ENCODE data around the gene EPN2.
"Not testable (repeated sequence)": the region's sequence is repeated elsewhere in the genome, so short reads cannot be mapped to it uniquely, and the experiment has no call there.

The EPN2 gene

GRCh38 chr17:19275457-19276127 lies 38.4 kb downstream of the EPN2 start:
- DNase-seq (ENCODE audit: low spot score): no peak
- Histone ChIP-seq H3K9ac (ENCODE audit: low read depth, low read length, poor library complexity) (no peak overlapping the region), H2BK5ac (ENCODE audit: low read length) (no peak overlapping the region), H2AK5ac (ENCODE audit: low read depth, low read length) (no peak overlapping the region), H2BK15ac (ENCODE audit: low read length) (no peak overlapping the region), H3K4me2 (ENCODE audit: insufficient read depth, low read length, poor library complexity, severe bottlenecking) (no peak overlapping the region), H3K4ac (ENCODE audit: low read length) (no peak overlapping the region), H2BK12ac (ENCODE audit: low read length) (no peak overlapping the region), H3K36me3 (replicated peaks in 1 of 2; ENCODE audit: control insufficient read depth in 2 of 2, insufficient read depth in 2 of 2, low read length in 2 of 2) (peaks cover 5 to 76% of the 10 kb centered on the region in 2 donors), H3K23ac (ENCODE audit: low read depth, low read length, poor library complexity) (no peak overlapping the region), H3K18ac (ENCODE audit: low read length) (no peak overlapping the region), H3K27me3 (ENCODE audit: control insufficient read depth in 3 of 3, insufficient read depth in 3 of 3, low read depth in 1 of 3, low read length in 3 of 3) (no peaks in the 10 kb centered on the region), H2AFZ (ENCODE audit: low read length) (no peak overlapping the region), H3K79me1 (ENCODE audit: low read depth, low read length) (peaks cover 4% of the 10 kb centered on the region), H3K14ac (ENCODE audit: low read length) (no peak overlapping the region), H3K4me3 (ENCODE audit: low read length in 2 of 2) (no peak overlapping the region), H2BK120ac (ENCODE audit: low read depth, low read length) (no peak overlapping the region), H4K91ac (ENCODE audit: low read depth, low read length, poor library complexity) (no peak overlapping the region), H3K4me1 (ENCODE audit: control insufficient read depth in 2 of 2, insufficient read depth in 1 of 2, low read depth in 1 of 2, low read length in 2 of 2) (peaks cover 0 to 2% of the 10 kb centered on the region in 2 donors), H3K27ac (replicated peaks; ENCODE audit: low read length) (no peak overlapping the region), H3K9me3 (replicated peaks in 1 of 2; ENCODE audit: control insufficient read depth in 2 of 2, insufficient read depth in 1 of 2, low read depth in 1 of 2, low read length in 2 of 2) (peaks cover 0 to 2% of the 10 kb centered on the region in 2 donors), H4K8ac (ENCODE audit: low read depth, low read length) (no peak overlapping the region)
- WGBS, 2 donors (ENCODE audit: extremely low coverage in 2 of 2, insufficient read length in 2 of 2, insufficient replicate concordance in 1 of 2): no CpG with 5 or more reads among the region's 3 CpGs

DNA sequence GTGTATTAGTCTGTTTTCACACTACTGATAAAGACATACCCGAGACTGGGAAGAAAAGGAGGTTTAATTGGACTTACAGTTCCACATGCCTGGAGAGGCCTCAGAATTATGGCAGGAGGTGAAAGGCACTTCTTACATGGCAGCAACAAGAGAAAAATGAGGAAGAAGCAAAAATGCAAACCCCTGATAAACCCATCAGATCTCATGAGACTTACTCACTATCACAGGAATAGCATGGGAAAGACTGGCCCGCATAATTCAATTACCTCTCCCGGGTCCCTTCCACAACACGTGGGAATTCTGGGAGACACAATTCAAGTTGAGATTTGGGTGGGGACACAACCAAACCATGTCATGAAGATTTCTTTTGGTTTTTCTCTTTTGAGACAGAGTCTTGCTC lies 41.1 kb downstream of the EPN2 start:
- not testable (repeated sequence) for H3K18ac ChIP-seq (ENCODE audit: low read length); H2AFZ ChIP-seq (ENCODE audit: low read length); H3K4me1 ChIP-seq (ENCODE audit: control insufficient read depth in 2 of 2, insufficient read depth in 1 of 2, low read depth in 1 of 2, low read length in 2 of 2); H3K4me3 ChIP-seq (ENCODE audit: low read length in 2 of 2); H2BK15ac ChIP-seq (ENCODE audit: low read length); H4K91ac ChIP-seq (ENCODE audit: low read depth, low read length, poor library complexity); H3K23ac ChIP-seq (ENCODE audit: low read depth, low read length, poor library complexity); H3K4me2 ChIP-seq (ENCODE audit: insufficient read depth, low read length, poor library complexity, severe bottlenecking); H2BK12ac ChIP-seq (ENCODE audit: low read length); DNase-seq (ENCODE audit: low spot score); H3K79me1 ChIP-seq (ENCODE audit: low read depth, low read length); H4K8ac ChIP-seq (ENCODE audit: low read depth, low read length); H3K27ac ChIP-seq (replicated peaks; ENCODE audit: low read length); H3K27me3 ChIP-seq (ENCODE audit: control insufficient read depth in 3 of 3, insufficient read depth in 3 of 3, low read depth in 1 of 3, low read length in 3 of 3); H2BK5ac ChIP-seq (ENCODE audit: low read length); H3K4ac ChIP-seq (ENCODE audit: low read length); H3K9ac ChIP-seq (ENCODE audit: low read depth, low read length, poor library complexity); H3K14ac ChIP-seq (ENCODE audit: low read length); H3K9me3 ChIP-seq (replicated peaks in 1 of 2; ENCODE audit: control insufficient read depth in 2 of 2, insufficient read depth in 1 of 2, low read depth in 1 of 2, low read length in 2 of 2); H2AK5ac ChIP-seq (ENCODE audit: low read depth, low read length); H2BK120ac ChIP-seq (ENCODE audit: low read depth, low read length)
- peaks cover 9 to 77% of the 10 kb centered on the region in 2 donors for H3K36me3 ChIP-seq (replicated peaks in 1 of 2; ENCODE audit: control insufficient read depth in 2 of 2, insufficient read depth in 2 of 2, low read length in 2 of 2)
- no CpG with 5 or more reads among the region's 4 CpGs for WGBS, 2 donors (ENCODE audit: extremely low coverage in 2 of 2, insufficient read length in 2 of 2, insufficient replicate concordance in 1 of 2)

DNA sequence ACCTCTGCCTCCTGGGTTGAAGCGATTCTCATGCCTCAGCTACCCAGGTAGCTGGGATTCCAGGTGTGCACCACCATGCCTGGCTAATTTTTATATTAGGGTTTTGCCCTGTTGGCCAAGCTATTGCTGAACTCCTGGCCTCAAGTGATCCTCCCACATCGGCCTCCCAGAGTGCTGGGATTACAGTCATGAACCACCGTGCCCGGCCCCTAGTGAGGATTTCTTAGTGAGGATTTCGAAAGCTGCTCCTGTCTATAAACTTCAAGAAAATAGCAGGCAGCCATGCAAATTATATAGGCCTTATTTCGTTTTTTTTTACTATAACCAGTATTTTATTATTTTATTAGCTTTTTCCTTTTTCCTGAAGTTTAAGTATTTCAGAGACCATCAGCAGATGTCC lies 41.6 kb downstream of the EPN2 start:
- Histone ChIP-seq H2AFZ (ENCODE audit: low read length) (no peak overlapping the region), H3K4me1 (ENCODE audit: control insufficient read depth in 2 of 2, insufficient read depth in 1 of 2, low read depth in 1 of 2, low read length in 2 of 2) (peaks cover 0 to 2% of the 10 kb centered on the region in 2 donors), H4K91ac (ENCODE audit: low read depth, low read length, poor library complexity) (no peak overlapping the region), H3K4me3 (ENCODE audit: low read length in 2 of 2) (no peak overlapping the region), H3K9me3 (replicated peaks in 1 of 2; ENCODE audit: control insufficient read depth in 2 of 2, insufficient read depth in 1 of 2, low read depth in 1 of 2, low read length in 2 of 2) (peaks cover 0 to 2% of the 10 kb centered on the region in 2 donors), H4K8ac (ENCODE audit: low read depth, low read length) (no peak overlapping the region), H2BK15ac (ENCODE audit: low read length) (no peak overlapping the region), H3K79me1 (ENCODE audit: low read depth, low read length) (no peaks in the 10 kb centered on the region), H3K23ac (ENCODE audit: low read depth, low read length, poor library complexity) (no peak overlapping the region), H2BK120ac (ENCODE audit: low read depth, low read length) (no peak overlapping the region), H3K4ac (ENCODE audit: low read length) (no peak overlapping the region), H2AK5ac (ENCODE audit: low read depth, low read length) (no peak overlapping the region), H3K4me2 (ENCODE audit: insufficient read depth, low read length, poor library complexity, severe bottlenecking) (no peak overlapping the region), H3K27ac (replicated peaks; ENCODE audit: low read length) (no peak overlapping the region), H2BK12ac (ENCODE audit: low read length) (no peak overlapping the region), H3K14ac (ENCODE audit: low read length) (no peak overlapping the region), H3K9ac (ENCODE audit: low read depth, low read length, poor library complexity) (no peak overlapping the region), H3K27me3 (ENCODE audit: control insufficient read depth in 3 of 3, insufficient read depth in 3 of 3, low read depth in 1 of 3, low read length in 3 of 3) (no peaks in the 10 kb centered on the region), H2BK5ac (ENCODE audit: low read length) (no peak overlapping the region), H3K36me3 (replicated peaks in 1 of 2; ENCODE audit: control insufficient read depth in 2 of 2, insufficient read depth in 2 of 2, low read length in 2 of 2) (peaks cover 10 to 79% of the 10 kb centered on the region in 2 donors), H3K18ac (ENCODE audit: low read length) (no peak overlapping the region)
- WGBS, 2 donors (ENCODE audit: extremely low coverage in 2 of 2, insufficient read length in 2 of 2, insufficient replicate concordance in 1 of 2): no CpG with 5 or more reads among the region's 6 CpGs
- no peak for DNase-seq (ENCODE audit: low spot score)

DNA sequence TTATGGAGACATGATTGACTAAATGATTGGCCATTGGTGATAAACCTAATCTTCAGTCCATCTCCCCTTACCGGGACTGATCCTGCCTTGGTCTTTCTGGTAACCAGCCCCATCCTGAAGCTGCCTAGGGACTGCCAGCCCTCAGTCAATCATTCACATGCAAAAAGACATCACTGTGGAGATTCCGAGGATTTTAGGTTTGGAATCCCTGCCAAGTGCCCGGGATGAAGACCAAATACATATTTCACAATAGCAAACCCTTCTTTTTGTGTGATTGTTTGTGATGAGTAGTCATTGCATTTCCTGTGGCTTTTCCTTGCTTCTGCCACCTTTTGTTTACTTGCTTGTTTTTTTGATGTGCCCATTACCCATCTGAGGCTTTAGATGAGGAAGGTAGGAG lies 44.0 kb downstream of the EPN2 start:
- H3K14ac ChIP-seq (ENCODE audit: low read length): no peak overlapping the region

More for the DNA sequence above, 44.0 kb downstream of the EPN2 start:
- Histone ChIP-seq H3K36me3 (replicated peaks in 1 of 2; ENCODE audit: control insufficient read depth in 2 of 2, insufficient read depth in 2 of 2, low read length in 2 of 2) (peaks cover 7 to 82% of the 10 kb centered on the region in 2 donors), H4K91ac (ENCODE audit: low read depth, low read length, poor library complexity) (no peak overlapping the region), H3K23ac (ENCODE audit: low read depth, low read length, poor library complexity) (no peak overlapping the region), H2BK12ac (ENCODE audit: low read length) (no peak overlapping the region), H3K4me3 (ENCODE audit: low read length in 2 of 2) (no peak overlapping the region), H3K79me1 (ENCODE audit: low read depth, low read length) (no peaks in the 10 kb centered on the region), H3K4me1 (ENCODE audit: control insufficient read depth in 2 of 2, insufficient read depth in 1 of 2, low read depth in 1 of 2, low read length in 2 of 2) (peaks cover 6 to 16% of the 10 kb centered on the region in 2 donors), H3K4ac (ENCODE audit: low read length) (no peak overlapping the region), H2BK15ac (ENCODE audit: low read length) (no peak overlapping the region), H3K4me2 (ENCODE audit: insufficient read depth, low read length, poor library complexity, severe bottlenecking) (no peak overlapping the region), H3K9me3 (replicated peaks in 1 of 2; ENCODE audit: control insufficient read depth in 2 of 2, insufficient read depth in 1 of 2, low read depth in 1 of 2, low read length in 2 of 2) (peaks cover 0 to 2% of the 10 kb centered on the region in 2 donors), H2AK5ac (ENCODE audit: low read depth, low read length) (no peak overlapping the region), H2BK120ac (ENCODE audit: low read depth, low read length) (no peak overlapping the region), H2AFZ (ENCODE audit: low read length) (no peak overlapping the region), H3K27me3 (ENCODE audit: control insufficient read depth in 3 of 3, insufficient read depth in 3 of 3, low read depth in 1 of 3, low read length in 3 of 3) (no peaks in the 10 kb centered on the region), H2BK5ac (ENCODE audit: low read length) (no peak overlapping the region), H3K9ac (ENCODE audit: low read depth, low read length, poor library complexity) (no peak overlapping the region), H3K18ac (ENCODE audit: low read length) (no peak overlapping the region), H3K27ac (replicated peaks; ENCODE audit: low read length) (no peak overlapping the region), H4K8ac (ENCODE audit: low read depth, low read length) (no peak overlapping the region)
- DNase-seq (ENCODE audit: low spot score): no peak
- no CpG with 5 or more reads among the region's 3 CpGs for WGBS, 2 donors (ENCODE audit: extremely low coverage in 2 of 2, insufficient read length in 2 of 2, insufficient replicate concordance in 1 of 2)

Measured in neuronal stem cell (in vitro differentiated cells).